GM12878 (cell line): Measurements from ENCODE around the gene MAP3K5. TPM values are rescaled to one million over a fixed set of nuclear protein-coding genes. Genes with fewer than 3 reads are reported as not detected.
A peak's percentile ranks its signal among the peaks of the same experiment; 100 is the strongest.

Experiments
- ATAC-seq: fragments of 200-7000 bp; cut with Tn5 transposase; 3 replicates; pipeline ENCODE4 v1.9.1; 2020; ENCODE audit warnings: mild to moderate bottlenecking, moderate library complexity
- BruUV-seq: library from RNA; stranded (reverse); fragments of 400-500 nt; replicated peaks from 2 replicates; lab custom pipeline; 2021; lab: Mats Ljungman, UMichigan
- CTCF ChIA-PET: fragments of 300-600 bp; sonication (Branson Sonifier 250); formaldehyde crosslinking; extraction: SDS; loops from one replicate; lab custom pipeline; 2021; ENCODE audit warnings: inconsistent platforms; lab: Yijun Ruan, JAX
- POLR2A ChIA-PET: fragments of 350-600 bp; formaldehyde crosslinking; extraction: SDS; loops from one replicate; lab custom pipeline; 2021; ENCODE audit warnings: inconsistent platforms; lab: Charles Lee
- RAD21 ChIA-PET: fragments of 300-600 bp; sonication (Branson Sonifier 250); formaldehyde crosslinking; loops from one replicate; lab custom pipeline; 2023; ENCODE audit warnings: antibody characterized with exemption; ENCODE audit not compliant: unreplicated experiment; lab: Charles Lee
- SMC1A ChIA-PET: fragments of 300-600 bp; sonication (Branson Sonifier 250); formaldehyde crosslinking; loops from one replicate; lab custom pipeline; 2023; ENCODE audit not compliant: unreplicated experiment, uncharacterized antibody; lab: Charles Lee
- DNase-seq: peaks from one replicate; pipeline ENCODE4 v3.0.0-alpha.2; 2011; ENCODE audit warnings: low read depth, low spot score
- FAIRE-seq: peaks from 3 replicates; lab custom pipeline; 2011; peaks lifted over from hg19 to GRCh38; lab: Jason Lieb, UNC
- H2AFZ ChIP-seq: 2 replicates; pipeline ENCODE4 v1.6.0; 2011; ENCODE audit warnings: low read depth, low read length, control low read depth; ENCODE audit not compliant: control insufficient read depth
- H3K27ac ChIP-seq: 2 replicates; pipeline ENCODE4 v1.5.1; 2011; ENCODE audit warnings: control low read depth; ENCODE audit not compliant: control insufficient read depth, insufficient read depth
- H3K27me3 ChIP-seq, 2 experiments: replicated peaks in 1 of 2; 2 replicates each; pipeline versions ENCODE4 v1.6.0 to v1.6.1; 2011; ENCODE audit warnings: low read length in 1 of 2; ENCODE audit not compliant: control insufficient read depth in 2 of 2, insufficient read depth in 2 of 2
- H3K36me3 ChIP-seq, 2 experiments: 2 replicates each; pipeline ENCODE4 v1.5.1; 2011; ENCODE audit warnings: low read length in 1 of 2; ENCODE audit not compliant: control insufficient read depth in 2 of 2, insufficient read depth in 2 of 2
- H3K4me1 ChIP-seq: 2 replicates; pipeline ENCODE4 v1.6.1; 2011; ENCODE audit warnings: mild to moderate bottlenecking, low read length, moderate library complexity, mixed read lengths; ENCODE audit not compliant: control insufficient read depth, insufficient read depth
- H3K4me2 ChIP-seq: 2 replicates; pipeline ENCODE4 v1.6.0; 2011; ENCODE audit warnings: control low read depth; ENCODE audit not compliant: control insufficient read depth, insufficient read depth
- H3K4me3 ChIP-seq: fragments of 200-600 bp; sonication (generic); 2 replicates; pipeline ENCODE4 v1.5.1; 2016
- H3K79me2 ChIP-seq: 2 replicates; pipeline ENCODE4 v1.6.0; 2011; ENCODE audit warnings: low read length; ENCODE audit not compliant: control insufficient read depth, insufficient read depth
- H3K9ac ChIP-seq: 2 replicates; pipeline ENCODE4 v1.8.0; 2011; ENCODE audit warnings: low read length, control low read depth, mixed read lengths; ENCODE audit not compliant: control insufficient read depth, insufficient read depth
- H3K9me3 ChIP-seq: replicated peaks from 3 replicates; pipeline ENCODE4 v1.5.1; 2011; ENCODE audit warnings: mild to moderate bottlenecking, low read length; ENCODE audit not compliant: control insufficient read depth, insufficient read depth
- H4K20me1 ChIP-seq: 2 replicates; pipeline ENCODE4 v1.6.0; 2011; ENCODE audit not compliant: control insufficient read depth, insufficient read depth
- CREB1 ChIP-seq: IDR thresholded peaks from 2 replicates; pipeline ENCODE4 v1.6.1; 2012; ENCODE audit warnings: low read depth, mild to moderate bottlenecking, inconsistent platforms
- DPF2 ChIP-seq: fragments of 450-650 bp; IDR thresholded peaks from 2 replicates; pipeline ENCODE4 v1.6.1; 2017; ENCODE audit warnings: mild to moderate bottlenecking
- FOXM1 ChIP-seq: IDR thresholded peaks from 2 replicates; pipeline ENCODE4 v1.6.1; 2012; ENCODE audit warnings: low read depth, mild to moderate bottlenecking, inconsistent platforms, low read length, moderate library complexity
- HDAC2 ChIP-seq: fragments of 200-600 bp; sonication (generic); IDR thresholded peaks from 2 replicates; pipeline ENCODE4 v1.6.1; 2017
- HDGF ChIP-seq: fragments of 450-650 bp; IDR thresholded peaks from 2 replicates; pipeline ENCODE4 v1.6.1; 2016; ENCODE audit warnings: antibody characterized with exemption
- KDM1A ChIP-seq: fragments of 200-600 bp; sonication (generic); IDR thresholded peaks from 2 replicates; pipeline ENCODE4 v1.6.1; 2016; ENCODE audit warnings: borderline replicate concordance
- KLF5 ChIP-seq: fragments of 450-650 bp; IDR thresholded peaks from 2 replicates; pipeline ENCODE4 v1.6.1; 2014; ENCODE audit warnings: mild to moderate bottlenecking; ENCODE audit not compliant: partially characterized antibody
- POLR2AphosphoS5 ChIP-seq: IDR thresholded peaks from 2 replicates; pipeline ENCODE4 v1.6.1; 2011; ENCODE audit warnings: mild to moderate bottlenecking, low read length, inconsistent platforms
- RAD51 ChIP-seq: fragments of 450-650 bp; IDR thresholded peaks from 2 replicates; pipeline ENCODE4 v1.6.1; 2016; ENCODE audit warnings: moderate library complexity, mild to moderate bottlenecking, inconsistent platforms
- SMC3 ChIP-seq: IDR thresholded peaks from 2 replicates; pipeline ENCODE4 v1.6.1; 2011; ENCODE audit warnings: low read length, improper control_type of control experiment, borderline replicate concordance
- SPI1 ChIP-seq: IDR thresholded peaks from 2 replicates; pipeline ENCODE4 v1.6.1; 2011; ENCODE audit warnings: low read depth, mild to moderate bottlenecking, low read length, moderate library complexity, borderline replicate concordance; ENCODE audit not compliant: insufficient read depth
- SUPT20H ChIP-seq: IDR thresholded peaks from 2 replicates; pipeline ENCODE4 v1.6.1; 2011; ENCODE audit warnings: low read depth, mild to moderate bottlenecking, low read length, moderate library complexity, borderline replicate concordance; ENCODE audit not compliant: control insufficient read depth
- TARDBP ChIP-seq: IDR thresholded peaks from 2 replicates; pipeline ENCODE4 v1.6.1; 2016; ENCODE audit warnings: borderline replicate concordance
- ZBED1 ChIP-seq: IDR thresholded peaks from 2 replicates; pipeline ENCODE4 v1.6.1; 2016; ENCODE audit warnings: borderline replicate concordance
- WGBS: methylation state at CpG from one replicate; pipeline ENCODE4 v1.1.6; 2016; ENCODE audit warnings: low lambda C conversion rate; ENCODE audit not compliant: insufficient replicate concordance, insufficient coverage; ENCODE audit errors: missing lambda C conversion rate; 5-methylcytosine and 5-hydroxymethylcytosine counted together
- in situ Hi-C: fragments of 300-500 bp; cut with MboI; formaldehyde crosslinking; loops from 9 replicates; pipeline ENCODE4 v1.14.3; 2018; ENCODE audit warnings: mixed read lengths
- intact Hi-C: fragments of 100-400 bp; cut with micrococcal nuclease; formaldehyde crosslinking; loops from one replicate; pipeline ENCODE4 v1.14.2; 2022; ENCODE audit not compliant: unreplicated experiment
- polyA plus RNA-seq, 11 experiments: library from polyadenylated mRNA; depleted of rRNA in 4 of 11; unstranded in 6 of 11; stranded (reverse) in 5 of 11; fragments of >200 nt; fragmentation: Nextera tagmentation in 4 of 11; fragmentation: Illumina TruSeq in 1 of 11; extraction: Ambion mirVana in 4 of 11; extraction: Trizol in 1 of 11; gene quantifications; 1 replicate in 1 of 11; 2 replicates in 10 of 11; pipeline versions ENCODE4 v1.2.1 to v1.2.3, GENCODE V29; 2011 to 2016; ENCODE audit warnings: inconsistent platforms in 2 of 11, missing spikeins in 2 of 11, low read depth in 1 of 11
- total RNA-seq, 4 experiments: library from RNA; depleted of rRNA in 3 of 4; stranded (reverse); fragments of >200 nt in 3 of 4; fragmentation: Illumina TruSeq in 1 of 4; extraction: Trizol in 1 of 4; gene quantifications; 2 replicates each; pipeline versions ENCODE4 v1.2.1 to v1.2.3, GENCODE V29; 2013 to 2021
- TF ChIP-seq, protein P1 (sequence below): IDR thresholded peaks from 2 replicates; pipeline ENCODE4 v1.6.1; 2011; ENCODE audit warnings: borderline replicate concordance, low read depth, mild to moderate bottlenecking, moderate library complexity, mixed read lengths, low read length; ENCODE audit not compliant: insufficient read depth; ENCODE audit errors: extremely low read length
- TF ChIP-seq, protein P2 (sequence below): fragments of 450-650 bp; IDR thresholded peaks from 2 replicates; pipeline ENCODE4 v1.6.1; 2016; ENCODE audit warnings: mild to moderate bottlenecking, moderate library complexity, borderline replicate concordance

MAP3K5 gene
- total and polyA plus RNA-seq, 10 of the 15 experiments (the other 5 are each of a cell fraction or from before 2014, with no cell fraction given): 5.4 to 34.3 (median 26.4) TPM

DNA sequence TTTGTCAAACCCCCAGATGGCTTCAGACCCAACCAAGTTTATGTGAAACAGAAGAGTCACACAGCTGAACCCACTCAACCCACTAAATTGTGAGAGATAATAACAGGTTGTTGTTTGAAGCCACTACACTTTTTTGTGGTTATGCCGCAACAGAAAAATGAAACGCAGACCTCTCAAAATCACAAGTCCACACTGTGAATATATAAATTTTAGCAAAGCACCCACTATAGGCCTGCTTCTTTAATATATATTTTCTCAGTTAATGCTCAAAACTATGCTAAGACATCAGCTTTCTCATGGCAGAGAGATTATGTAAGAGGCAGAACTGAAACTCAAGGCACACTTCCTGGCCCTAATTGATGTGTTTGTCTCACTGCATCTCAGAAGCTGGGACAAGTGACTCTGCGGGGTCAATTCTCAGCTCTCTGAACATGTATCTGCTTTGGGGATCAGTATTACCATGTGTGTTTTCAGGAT lies 27.7 kb downstream of the MAP3K5 start (continued):
- TF ChIP-seq KDM1A (no peak), CREB1 (peak; percentile 35; the same call in 1 of the 2 replicates), KLF5 (no peak), FOXM1 (peak; percentile 57), SMC3 (no peak), TARDBP (no peak)
- TF ChIP-seq, protein P1, sequence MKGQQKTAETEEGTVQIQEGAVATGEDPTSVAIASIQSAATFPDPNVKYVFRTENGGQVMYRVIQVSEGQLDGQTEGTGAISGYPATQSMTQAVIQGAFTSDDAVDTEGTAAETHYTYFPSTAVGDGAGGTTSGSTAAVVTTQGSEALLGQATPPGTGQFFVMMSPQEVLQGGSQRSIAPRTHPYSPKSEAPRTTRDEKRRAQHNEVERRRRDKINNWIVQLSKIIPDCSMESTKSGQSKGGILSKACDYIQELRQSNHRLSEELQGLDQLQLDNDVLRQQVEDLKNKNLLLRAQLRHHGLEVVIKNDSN: no peak

DNA sequence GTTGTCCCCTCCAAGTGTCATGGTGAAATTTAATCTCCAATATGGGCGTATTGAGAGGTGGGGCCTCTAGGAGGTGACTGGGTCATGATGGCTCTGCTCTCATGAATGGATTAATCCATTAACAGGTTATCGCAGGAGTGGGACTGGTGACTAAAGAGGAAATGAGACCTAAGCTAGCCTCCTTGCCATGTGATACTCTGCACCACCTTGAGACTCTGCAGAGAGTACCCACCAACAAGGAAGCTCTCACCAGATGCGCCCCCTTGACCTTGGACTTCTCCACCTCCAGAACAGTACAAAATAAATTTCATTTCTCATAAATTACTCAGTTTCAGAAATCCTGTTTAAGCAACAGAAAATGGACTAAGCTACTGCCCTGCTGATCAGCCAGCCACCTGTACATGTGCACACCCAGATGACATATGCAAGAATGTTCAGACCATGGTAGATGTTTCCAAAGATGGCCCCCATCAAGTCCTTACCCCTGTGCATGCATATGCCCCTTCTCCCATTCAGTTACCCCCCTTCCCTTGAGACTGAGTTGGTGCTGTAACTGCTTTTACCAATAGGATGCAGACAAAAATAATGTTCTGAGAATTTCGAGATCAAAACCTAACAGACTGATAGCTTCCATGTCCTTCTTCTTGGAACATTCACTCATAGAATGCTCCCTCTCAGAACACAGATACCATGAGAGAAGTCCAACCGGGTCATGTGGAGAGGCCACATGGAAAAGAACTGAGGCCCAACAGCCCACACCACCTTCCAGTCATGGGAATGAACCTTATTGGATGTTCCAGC lies 28.4 kb downstream of the MAP3K5 start:
- H3K9ac ChIP-seq: peak overlapping the region; percentile 75
- FAIRE-seq: peak; percentile 72
- WGBS: 7% methylated on average over 5 of the region's 5 CpGs
- TF ChIP-seq SUPT20H (no peak), RAD51 (peak; percentile 54), HDGF (peak; percentile 24), POLR2AphosphoS5 (peak; percentile 79), SPI1 (peak; percentile 91), HDAC2 (0 out of 2 replicates have a peak, but pooled peaks have one; percentile 31), DPF2 (peak; percentile 19; the same call in 1 of the 2 replicates), ZBED1 (peak; percentile 37; the same call in 1 of the 2 replicates)
- TF ChIP-seq, protein P2, sequence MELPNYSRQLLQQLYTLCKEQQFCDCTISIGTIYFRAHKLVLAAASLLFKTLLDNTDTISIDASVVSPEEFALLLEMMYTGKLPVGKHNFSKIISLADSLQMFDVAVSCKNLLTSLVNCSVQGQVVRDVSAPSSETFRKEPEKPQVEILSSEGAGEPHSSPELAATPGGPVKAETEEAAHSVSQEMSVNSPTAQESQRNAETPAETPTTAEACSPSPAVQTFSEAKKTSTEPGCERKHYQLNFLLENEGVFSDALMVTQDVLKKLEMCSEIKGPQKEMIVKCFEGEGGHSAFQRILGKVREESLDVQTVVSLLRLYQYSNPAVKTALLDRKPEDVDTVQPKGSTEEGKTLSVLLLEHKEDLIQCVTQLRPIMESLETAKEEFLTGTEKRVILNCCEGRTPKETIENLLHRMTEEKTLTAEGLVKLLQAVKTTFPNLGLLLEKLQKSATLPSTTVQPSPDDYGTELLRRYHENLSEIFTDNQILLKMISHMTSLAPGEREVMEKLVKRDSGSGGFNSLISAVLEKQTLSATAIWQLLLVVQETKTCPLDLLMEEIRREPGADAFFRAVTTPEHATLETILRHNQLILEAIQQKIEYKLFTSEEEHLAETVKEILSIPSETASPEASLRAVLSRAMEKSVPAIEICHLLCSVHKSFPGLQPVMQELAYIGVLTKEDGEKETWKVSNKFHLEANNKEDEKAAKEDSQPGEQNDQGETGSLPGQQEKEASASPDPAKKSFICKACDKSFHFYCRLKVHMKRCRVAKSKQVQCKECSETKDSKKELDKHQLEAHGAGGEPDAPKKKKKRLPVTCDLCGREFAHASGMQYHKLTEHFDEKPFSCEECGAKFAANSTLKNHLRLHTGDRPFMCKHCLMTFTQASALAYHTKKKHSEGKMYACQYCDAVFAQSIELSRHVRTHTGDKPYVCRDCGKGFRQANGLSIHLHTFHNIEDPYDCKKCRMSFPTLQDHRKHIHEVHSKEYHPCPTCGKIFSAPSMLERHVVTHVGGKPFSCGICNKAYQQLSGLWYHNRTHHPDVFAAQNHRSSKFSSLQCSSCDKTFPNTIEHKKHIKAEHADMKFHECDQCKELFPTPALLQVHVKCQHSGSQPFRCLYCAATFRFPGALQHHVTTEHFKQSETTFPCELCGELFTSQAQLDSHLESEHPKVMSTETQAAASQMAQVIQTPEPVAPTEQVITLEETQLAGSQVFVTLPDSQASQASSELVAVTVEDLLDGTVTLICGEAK: no peak

More for the DNA sequence above, 28.4 kb downstream of the MAP3K5 start:
- DNase-seq: peak; percentile 78
- Histone ChIP-seq H4K20me1 (no peaks in the 10 kb centered on the region), H3K4me2 (peak overlapping the region; percentile 92), H2AFZ (no peak overlapping the region), H3K4me3 (peak overlapping the region; percentile 58), H3K9me3 (no peaks in the 10 kb centered on the region), H3K36me3 (peaks cover 0 to 2% of the 10 kb centered on the region in 2 experiments; a peak in 1 of 4 replicates), H3K4me1 (peaks cover 71% of the 10 kb centered on the region), H3K27me3 (no peaks in the 10 kb centered on the region), H3K79me2 (peaks cover 96% of the 10 kb centered on the region), H3K27ac (peak overlapping the region; percentile 97)
- in situ Hi-C loops: no loop called here
- ATAC-seq: peak; percentile 62
- ChIA-PET RAD21 (interaction anchor here (0.8 to 8.4 kb wide), 17 partner anchors 11 to 175 kb away, joined by 3 to 363 read pairs (median 9); partner anchors contain the start of gene MAP3K5), POLR2A (interaction anchor here (1.0 to 8.4 kb wide), 11 partner anchors 9 to 53 kb away, joined by 3 to 252 read pairs (median 11); partner anchors contain the start of gene MAP3K5), SMC1A (interaction anchor here (0.6 to 8.4 kb wide), 25 partner anchors 10 to 1635 kb away, joined by 3 to 368 read pairs (median 5); partner anchors contain the start of gene MAP3K5), CTCF (interaction anchor here (0.8 to 7.9 kb wide), 14 partner anchors 9 to 119 kb away, joined by 3 to 107 read pairs (median 10); partner anchors contain the start of gene MAP3K5)
- BruUV-seq: TSS peak; percentile 41
- intact Hi-C loops: loop anchor here (1.0 kb wide), 3 partner anchors 13 to 44 kb away; no protein-coding TSS in a partner anchor
